ENCODE results near the gene MYO18B. TPM values are rescaled to one million over a fixed set of nuclear protein-coding genes. Genes with fewer than 3 reads are reported as not detected.

The MYO18B gene
- total RNA-seq, 1 experiment from 2014 or later: 0.05 TPM

GRCh38 chr22:25744694-25745093 lies 2.7 kb downstream of the MYO18B start (continued):
- TF ChIP-seq CBX3 (IDR thresholded peaks at IDR 0.05; ENCODE audit: low read depth): no peak
- no peak for TF ChIP-seq SRF (IDR thresholded peaks at IDR 0.05; ENCODE audit: low read depth)
- TF ChIP-seq TCF7L2 (IDR thresholded peaks at IDR 0.05; ENCODE audit: borderline replicate concordance, extremely low read depth, insufficient read depth, insufficient read length): no peak

DNA sequence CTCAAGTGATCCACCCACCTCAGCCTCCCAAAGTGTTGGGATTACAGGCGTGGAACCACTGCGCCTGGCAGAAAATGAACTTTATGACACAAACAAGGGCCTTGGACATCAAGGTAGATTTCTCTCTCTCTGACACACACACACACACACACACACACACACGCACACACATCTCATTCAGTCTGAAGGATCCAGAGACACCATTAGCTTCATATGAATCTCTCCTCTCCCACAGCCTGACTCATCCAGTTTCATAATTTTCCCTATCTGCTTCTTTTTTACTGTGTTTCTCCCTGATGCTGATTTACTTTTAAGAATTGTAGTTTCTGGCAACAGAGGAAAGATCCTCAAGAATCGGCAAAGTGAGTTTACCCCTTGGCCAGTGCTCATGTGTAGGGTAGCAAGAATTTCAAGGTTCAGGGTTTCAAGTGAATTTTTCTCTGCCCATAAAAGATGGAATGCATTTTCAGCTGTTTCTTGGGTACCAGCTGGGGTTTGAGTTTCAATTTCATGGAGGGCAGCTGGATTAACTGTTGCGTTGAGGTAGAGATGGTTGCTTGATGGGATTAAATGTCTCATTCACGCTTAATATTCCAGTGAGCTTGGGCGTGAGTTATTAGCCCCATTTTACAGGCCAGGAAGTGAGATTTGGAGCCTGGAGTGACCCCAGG lies 3.5 kb downstream of the MYO18B start:
- no peak overlapping the region for H3K9ac ChIP-seq (ENCODE audit: low read length)
- H3K4me1 ChIP-seq (ENCODE audit: control insufficient read depth in 1 of 2, insufficient read depth in 2 of 2, low read length in 2 of 2): peaks cover 12 to 24% of the 10 kb centered on the region in 2 experiments
- RAD21 ChIA-PET (ENCODE audit: low non-redundant PET in 1 of 2, low total read pairs in 2 of 2, uncharacterized antibody in 2 of 2, unreplicated experiment in 2 of 2): no interaction called here
- H4K20me1 ChIP-seq (ENCODE audit: insufficient read depth): no peaks in the 10 kb centered on the region
- no peaks in the 10 kb centered on the region for H3K9me3 ChIP-seq (ENCODE audit: control insufficient read depth in 1 of 2, insufficient read depth in 1 of 2, low read depth in 1 of 2, low read length in 2 of 2)
- no peak overlapping the region for H3K27ac ChIP-seq (ENCODE audit: low read depth, low read length)
- TF ChIP-seq EZH2phosphoT487 (IDR thresholded peaks at IDR 0.05; ENCODE audit: borderline replicate concordance) (no peak), CBX3 (IDR thresholded peaks at IDR 0.05; ENCODE audit: low read depth) (no peak), ELF1 (IDR thresholded peaks at IDR 0.05; ENCODE audit: borderline replicate concordance, low read depth) (no peak), FOSL1 (IDR thresholded peaks at IDR 0.05; ENCODE audit: low read depth) (no peak), POLR2AphosphoS5 (IDR thresholded peaks at IDR 0.05; ENCODE audit: low read depth, low read length) (no peak), SRF (IDR thresholded peaks at IDR 0.05; ENCODE audit: low read depth) (no peak), ZFX (IDR thresholded peaks at IDR 0.05) (no peak), SIN3A (IDR thresholded peaks at IDR 0.05; ENCODE audit: low read depth) (no peak), CEBPB (IDR thresholded peaks at IDR 0.05; ENCODE audit: low read depth) (no peak), POLR2A (IDR thresholded peaks at IDR 0.05; ENCODE audit: borderline replicate concordance, extremely low read depth, insufficient read depth, insufficient read length) (no peak), EGR1 (IDR thresholded peaks at IDR 0.05; ENCODE audit: low read depth) (no peak)
- TF ChIP-seq, protein P1, sequence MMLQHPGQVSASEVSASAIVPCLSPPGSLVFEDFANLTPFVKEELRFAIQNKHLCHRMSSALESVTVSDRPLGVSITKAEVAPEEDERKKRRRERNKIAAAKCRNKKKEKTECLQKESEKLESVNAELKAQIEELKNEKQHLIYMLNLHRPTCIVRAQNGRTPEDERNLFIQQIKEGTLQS (IDR thresholded peaks at IDR 0.05): no peak
- TF ChIP-seq, protein P2, sequence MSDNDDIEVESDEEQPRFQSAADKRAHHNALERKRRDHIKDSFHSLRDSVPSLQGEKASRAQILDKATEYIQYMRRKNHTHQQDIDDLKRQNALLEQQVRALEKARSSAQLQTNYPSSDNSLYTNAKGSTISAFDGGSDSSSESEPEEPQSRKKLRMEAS (IDR thresholded peaks at IDR 0.05): no peak
- BruUV-seq (replicated peaks): no TSS peak
- DNase-seq (ENCODE audit: low read depth, low spot score) (no peak), ATAC-seq (no peak)
- no peak overlapping the region for H3K4me3 ChIP-seq (replicated peaks in 1 of 2; ENCODE audit: low read depth in 1 of 2, low read length in 2 of 2)
- POLR2A ChIA-PET: no interaction called here
- no peak overlapping the region for H2AFZ ChIP-seq (ENCODE audit: low read depth, low read length, poor library complexity, severe bottlenecking)
- H3K36me3 ChIP-seq (ENCODE audit: control insufficient read depth in 1 of 2, insufficient read depth in 2 of 2, low read length in 2 of 2): no peaks in the 10 kb centered on the region
- no peaks in the 10 kb centered on the region for H3K9me2 ChIP-seq (ENCODE audit: insufficient read depth)
- CTCF ChIA-PET: no interaction called here
- intact Hi-C loops (cut with micrococcal nuclease): no loop called here
- no peaks in the 10 kb centered on the region for H3K79me2 ChIP-seq (ENCODE audit: insufficient read depth, low read length)
- H3K4me2 ChIP-seq (ENCODE audit: low read length): peak overlapping the region; percentile 34; the same call in 1 of the 2 replicates
- no peaks in the 10 kb centered on the region for H3K27me3 ChIP-seq (ENCODE audit: insufficient read depth, low read length)
